ENCODE data around the gene ESAM. TPM values are rescaled to one million over a fixed set of nuclear protein-coding genes. Genes with fewer than 3 reads are reported as not detected.
A peak's percentile ranks its signal among the peaks of the same experiment; 100 is the strongest.

Gene ESAM
- total RNA-seq, 1 donor from 2014 or later = 1.7 TPM

- no peaks in the 10 kb centered on the region for H3K36me3 Mint-ChIP-seq (ENCODE audit: unreplicated experiment)
- no peaks in the 10 kb centered on the region for H3K9me3 Mint-ChIP-seq (ENCODE audit: unreplicated experiment)
- TF ChIP-seq CTCF (IDR thresholded peaks at IDR 0.05) = no peak
- no peak overlapping the region for H3K4me3 Mint-ChIP-seq (ENCODE audit: unreplicated experiment)
- H3K27me3 Mint-ChIP-seq (ENCODE audit: unreplicated experiment) = peaks cover 31% of the 10 kb centered on the region
- no peak for DNase-seq (ENCODE audit: extremely low spot score, unreplicated experiment)
- no peaks in the 10 kb centered on the region for H3K4me1 Mint-ChIP-seq (ENCODE audit: unreplicated experiment)
- no peak overlapping the region for H3K27ac Mint-ChIP-seq (ENCODE audit: unreplicated experiment)
Measured at GRCh38 chr11:124732230-124732629, 29.9 kb downstream of the ESAM start.

DNA sequence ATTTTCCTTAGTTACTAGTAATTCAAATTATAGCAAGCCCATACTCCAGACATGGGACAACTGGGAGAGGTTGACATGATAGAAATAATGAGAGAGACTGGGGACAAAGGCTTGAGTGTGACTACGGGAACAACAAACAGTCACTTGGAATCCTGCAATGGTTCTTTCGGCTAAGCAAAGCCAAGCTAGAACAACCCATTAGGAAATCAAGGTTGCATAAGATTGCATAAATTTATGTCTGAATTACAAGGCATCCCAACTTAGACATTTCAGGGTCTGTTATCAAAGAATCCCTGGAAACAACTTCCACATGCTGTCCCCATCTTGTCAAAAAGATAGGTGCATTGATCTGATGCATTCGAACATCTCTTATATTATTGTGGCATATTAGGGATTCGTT, 32.5 kb downstream of the ESAM start:
- Mint-ChIP-seq H3K4me3 (ENCODE audit: unreplicated experiment) (no peak overlapping the region), H3K36me3 (ENCODE audit: unreplicated experiment) (no peaks in the 10 kb centered on the region), H3K4me1 (ENCODE audit: unreplicated experiment) (peaks cover 16% of the 10 kb centered on the region), H3K27ac (ENCODE audit: unreplicated experiment) (no peak overlapping the region), H3K27me3 (ENCODE audit: unreplicated experiment) (peaks cover 9% of the 10 kb centered on the region), H3K9me3 (ENCODE audit: unreplicated experiment) (no peaks in the 10 kb centered on the region)
- no peak for DNase-seq (ENCODE audit: extremely low spot score, unreplicated experiment)
- TF ChIP-seq CTCF (IDR thresholded peaks at IDR 0.05) = no peak

DNA sequence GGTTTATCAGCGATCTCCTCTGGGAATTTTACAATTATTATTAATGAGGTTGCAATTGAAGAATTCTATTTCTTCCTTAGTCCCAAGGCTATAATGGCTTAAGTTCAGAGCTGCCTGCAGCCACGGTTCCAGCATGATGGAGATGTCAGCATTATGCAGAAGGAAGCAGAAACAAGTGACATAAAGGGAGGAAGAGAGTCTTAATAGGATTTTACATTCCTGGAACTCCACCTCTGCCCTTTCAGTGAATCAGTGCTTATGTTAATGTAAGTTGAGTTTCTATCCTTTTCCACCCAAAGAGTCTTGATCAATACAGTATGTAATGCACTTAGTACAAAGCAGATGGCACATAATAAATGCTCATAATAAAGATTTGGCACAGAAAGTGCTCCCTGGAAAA, 34.0 kb downstream of the ESAM start:
- no peak for TF ChIP-seq CTCF (IDR thresholded peaks at IDR 0.05)
- Mint-ChIP-seq H3K27me3 (ENCODE audit: unreplicated experiment) (peaks cover 18% of the 10 kb centered on the region), H3K36me3 (ENCODE audit: unreplicated experiment) (no peaks in the 10 kb centered on the region), H3K4me1 (ENCODE audit: unreplicated experiment) (peaks cover 18% of the 10 kb centered on the region), H3K27ac (ENCODE audit: unreplicated experiment) (no peak overlapping the region), H3K9me3 (ENCODE audit: unreplicated experiment) (no peaks in the 10 kb centered on the region), H3K4me3 (ENCODE audit: unreplicated experiment) (no peak overlapping the region)
- no peak for DNase-seq (ENCODE audit: extremely low spot score, unreplicated experiment)

DNA sequence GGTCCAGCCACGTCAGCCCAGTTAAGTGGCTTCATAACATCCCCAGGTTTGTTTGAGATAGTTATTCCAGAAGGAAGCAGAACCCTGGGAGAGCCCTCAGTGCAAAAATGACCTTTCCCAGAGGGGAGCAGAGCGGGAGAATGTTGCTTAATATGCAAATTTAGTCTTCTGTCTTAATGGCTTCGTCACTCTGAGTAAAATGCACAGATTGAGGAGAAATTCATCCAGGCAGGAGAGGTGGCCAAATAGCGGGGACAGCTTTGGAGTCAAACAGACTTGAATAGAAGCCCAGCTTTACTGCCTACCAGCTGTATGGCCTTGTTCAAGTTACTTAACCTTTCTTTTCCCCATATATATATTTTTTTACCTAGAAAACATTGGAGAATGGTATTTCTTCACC, 34.6 kb downstream of the ESAM start:
- no peak overlapping the region for H3K27ac Mint-ChIP-seq (ENCODE audit: unreplicated experiment)
- H3K4me3 Mint-ChIP-seq (ENCODE audit: unreplicated experiment) = no peak overlapping the region
- H3K9me3 Mint-ChIP-seq (ENCODE audit: unreplicated experiment) = no peaks in the 10 kb centered on the region
- TF ChIP-seq CTCF (IDR thresholded peaks at IDR 0.05) = no peak
- no peak for DNase-seq (ENCODE audit: extremely low spot score, unreplicated experiment)
- no peaks in the 10 kb centered on the region for H3K36me3 Mint-ChIP-seq (ENCODE audit: unreplicated experiment)
- peaks cover 18% of the 10 kb centered on the region for H3K4me1 Mint-ChIP-seq (ENCODE audit: unreplicated experiment)
- H3K27me3 Mint-ChIP-seq (ENCODE audit: unreplicated experiment) = peaks cover 23% of the 10 kb centered on the region

GRCh38 chr11:124725719-124726105, 36.4 kb downstream of the ESAM start:
- H3K27ac Mint-ChIP-seq (ENCODE audit: unreplicated experiment) = peak overlapping the region; percentile 24
- H3K4me3 Mint-ChIP-seq (ENCODE audit: unreplicated experiment) = no peak overlapping the region
- H3K36me3 Mint-ChIP-seq (ENCODE audit: unreplicated experiment) = no peaks in the 10 kb centered on the region
- no peak for TF ChIP-seq CTCF (IDR thresholded peaks at IDR 0.05)
- H3K27me3 Mint-ChIP-seq (ENCODE audit: unreplicated experiment) = peaks cover 37% of the 10 kb centered on the region
- no peak for DNase-seq (ENCODE audit: extremely low spot score, unreplicated experiment)
- H3K9me3 Mint-ChIP-seq (ENCODE audit: unreplicated experiment) = no peaks in the 10 kb centered on the region
- H3K4me1 Mint-ChIP-seq (ENCODE audit: unreplicated experiment) = peaks cover 18% of the 10 kb centered on the region

All from osteocyte (in vitro differentiated cells).